OCI-LY1 (cell line): ENCODE results near the gene PAGR1.

ENCODE experiments used
- CTCF ChIP-seq: fragments of 200-600 bp; sonication (generic), shearing (Covaris generic); IDR thresholded peaks from 2 replicates; pipeline ENCODE4 v1.5.1; 2017; ENCODE audit warnings: mild to moderate bottlenecking, antibody characterized with exemption, low read length, moderate library complexity, mixed read lengths
- EZH2 ChIP-seq: fragments of 200-600 bp; sonication (generic), shearing (Covaris generic); IDR thresholded peaks from 2 replicates; pipeline ENCODE4 v1.8.0; 2017; ENCODE audit warnings: borderline replicate concordance, mixed run types, mild to moderate bottlenecking, antibody characterized with exemption, low read length, moderate library complexity, mixed read lengths

- TF ChIP-seq EZH2 (no peak), CTCF (no peak)
Measured at GRCh38 chr16:29837841-29838240, 21.9 kb downstream of the PAGR1 start.
